ENCODE measurements around the gene SPEF1.

SPEF1 gene

GRCh38 chr20:3786665-3787323 lies 5.5 kb upstream of the SPEF1 start, which contains the start of gene CENPB:
Gene CENPB, minus strand, starts transcription at chr20:3786740. Its CDS starts 257 bp downstream, at chr20:3786483.
- DNase-seq, result peak; percentile 67

- no peak for DNase-seq
Measured at GRCh38 chr20:3786126-3786484, 4.9 kb upstream of the SPEF1 start.

- no peak for DNase-seq
Measured at GRCh38 chr20:3785240-3786125, 4.2 kb upstream of the SPEF1 start.

GRCh38 chr20:3784863-3785239 lies 3.6 kb upstream of the SPEF1 start:
- no peak for DNase-seq

- no peak for DNase-seq
Measured at GRCh38 chr20:3784216-3784853, 3.1 kb upstream of the SPEF1 start.

- no peak for DNase-seq
Measured at GRCh38 chr20:3783511-3784195, 2.4 kb upstream of the SPEF1 start.

- DNase-seq, result no peak
Measured at GRCh38 chr20:3783068-3783489, 1.8 kb upstream of the SPEF1 start.

- DNase-seq, result no peak
Measured at GRCh38 chr20:3782597-3782996, 1.3 kb upstream of the SPEF1 start.

- no peak for DNase-seq
Measured at GRCh38 chr20:3778976-3779375, 2.3 kb downstream of the SPEF1 start.

- no peak for DNase-seq
Measured at GRCh38 chr20:3777716-3778629, 3.3 kb downstream of the SPEF1 start.

GRCh38 chr20:3777381-3777715 lies 3.9 kb downstream of the SPEF1 start:
- no peak for DNase-seq

- DNase-seq, result no peak
Measured at GRCh38 chr20:3775457-3776108, 5.7 kb downstream of the SPEF1 start.

GRCh38 chr20:3771552-3772058 lies 9.6 kb downstream of the SPEF1 start:
- DNase-seq, result no peak

GRCh38 chr20:3768342-3769130 lies 12.7 kb downstream of the SPEF1 start:
- DNase-seq, result peak; percentile 58

GRCh38 chr20:3767427-3768341 lies 13.6 kb downstream of the SPEF1 start, which contains the start of gene ADISSP:
Gene ADISSP, minus strand, starts transcription at chr20:3767753. Its CDS starts 7,653 bp downstream, at chr20:3760100.
- peak; percentile 97 for DNase-seq

GRCh38 chr20:3767110-3767426 lies 14.2 kb downstream of the SPEF1 start:
- no peak for DNase-seq

- no peak for DNase-seq
Measured at GRCh38 chr20:3766422-3767109, 14.7 kb downstream of the SPEF1 start.

- DNase-seq, result no peak
Measured at GRCh38 chr20:3765171-3765882, 15.9 kb downstream of the SPEF1 start.
